Psoas muscle (tissue), 8 donors: Measurements from ENCODE around the gene MYOT. TPM values are rescaled to one million over a fixed set of nuclear protein-coding genes. Genes with fewer than 3 reads are reported as not detected.
A peak's percentile ranks its signal among the peaks of the same experiment; 100 is the strongest.

Experiments
- ATAC-seq, 4 donors: fragments of 200-7000 bp; cut with Tn5 transposase; one replicate each; pipeline ENCODE4 v1.9.1; 2020; ENCODE audit warnings: moderate library complexity in 3 of 4, mild to moderate bottlenecking in 2 of 4
- DNase-seq, 2 donors: peaks; one replicate each; pipeline ENCODE4 v3.0.0-alpha.2; 2020
- H3K27ac ChIP-seq: fragments of 200-600 bp; one replicate; pipeline ENCODE4 v1.8.0; 2022
- H3K27me3 ChIP-seq, 3 donors: fragments of 200-600 bp in 1 of 3; one replicate each; pipeline versions ENCODE4 v1.6.1 to v1.8.0; 2013 to 2022; ENCODE audit warnings: low read length in 2 of 3, mild to moderate bottlenecking in 2 of 3, moderate library complexity in 1 of 3; ENCODE audit not compliant: insufficient read depth in 3 of 3
- H3K36me3 ChIP-seq, 2 donors: fragments of 200-600 bp in 1 of 2; one replicate each; pipeline versions ENCODE4 v1.6.1 to v1.8.0; 2013 to 2022; ENCODE audit warnings: low read depth in 1 of 2, mild to moderate bottlenecking in 1 of 2, moderate library complexity in 1 of 2; ENCODE audit not compliant: insufficient read depth in 1 of 2
- H3K4me1 ChIP-seq: fragments of 200-600 bp; one replicate; pipeline ENCODE4 v1.8.0; 2022
- H3K4me3 ChIP-seq: fragments of 200-600 bp; one replicate; pipeline ENCODE4 v1.8.0; 2022; ENCODE audit warnings: mild to moderate bottlenecking
- H3K9me3 ChIP-seq: fragments of 200-600 bp; one replicate; pipeline ENCODE4 v1.8.0; 2022
- WGBS, 3 donors: extraction: QIAGEN DNeasy Blood & Tissue Kit; methylation state at CpG; one replicate each; pipeline versions ENCODE4 v1.1.6 to v1.1.7; 2013; 5-methylcytosine and 5-hydroxymethylcytosine counted together
- intact Hi-C, 2 donors: fragments of 100-400 bp; cut with DNase I; formaldehyde crosslinking; loops; one replicate each; pipeline versions ENCODE4 v1.11.0 to v1.14.2; 2022
- polyA plus RNA-seq, 3 donors: library from polyadenylated mRNA; stranded (reverse); fragments of 200-250 nt; gene quantifications; one replicate each; pipeline ENCODE4 v1.2.3, GENCODE V29; 2013
- total RNA-seq, 4 donors: library from RNA; stranded (reverse); fragmentation: NEBNext Ultra II Directional in 2 of 4; extraction: Animal tissue kit (Norgen Biotek cat#: 25700) in 2 of 4; gene quantifications; one replicate each; pipeline versions ENCODE4 v1.2.1 to v1.2.4, GENCODE V29; 2021 to 2023
- TF ChIP-seq, protein P1 (sequence below): fragments of 200-600 bp; IDR thresholded peaks from one replicate; pipeline ENCODE4 v1.8.0; 2022; ENCODE audit warnings: antibody characterized with exemption
- donor health status: healthy with polysubstance abuse.
- donor health status: DM: no; HTN: no; CAD: no; lungs with moderate emphysema.
- donor health status: Bipolar disorder and iron deficiency.
- donor health status: healthy.
- donor health status: DM: yes; HTN: yes; CAD: no.
- donor health status: DM: no; HTN: no; CAD: no.
- donor health status: DM: no; HTN: no; CAD: no.
- donor health status: DM: yes; HTN: yes; CAD: no.

MYOT gene
- total and polyA plus RNA-seq, 7 donors = 94.2 to 1,288 (median 775) TPM

DNA sequence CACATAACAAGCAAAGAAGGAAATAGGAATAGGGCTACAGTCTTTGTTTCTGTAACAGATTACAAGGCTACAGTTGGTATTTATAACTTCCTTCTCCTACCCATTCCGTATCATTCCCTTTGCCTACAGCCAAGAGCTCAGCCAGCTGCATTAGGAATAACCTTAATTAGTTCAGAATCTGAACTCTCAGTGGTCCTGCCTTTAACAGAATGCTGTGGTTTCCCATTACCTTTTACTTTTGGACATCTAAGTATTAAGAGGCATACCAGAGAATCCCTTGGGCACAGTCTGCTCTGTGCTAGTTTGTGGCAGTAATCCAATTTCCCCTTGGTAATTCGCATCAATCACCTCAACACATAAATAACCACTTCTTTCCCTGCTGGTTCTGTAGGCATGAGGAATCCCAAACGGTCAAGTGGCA is 65.8 kb downstream of the MYOT start:
- DNase-seq (no peak), ATAC-seq (peak in 1 of 4 donors; percentile 40)
- TF ChIP-seq, protein P1, sequence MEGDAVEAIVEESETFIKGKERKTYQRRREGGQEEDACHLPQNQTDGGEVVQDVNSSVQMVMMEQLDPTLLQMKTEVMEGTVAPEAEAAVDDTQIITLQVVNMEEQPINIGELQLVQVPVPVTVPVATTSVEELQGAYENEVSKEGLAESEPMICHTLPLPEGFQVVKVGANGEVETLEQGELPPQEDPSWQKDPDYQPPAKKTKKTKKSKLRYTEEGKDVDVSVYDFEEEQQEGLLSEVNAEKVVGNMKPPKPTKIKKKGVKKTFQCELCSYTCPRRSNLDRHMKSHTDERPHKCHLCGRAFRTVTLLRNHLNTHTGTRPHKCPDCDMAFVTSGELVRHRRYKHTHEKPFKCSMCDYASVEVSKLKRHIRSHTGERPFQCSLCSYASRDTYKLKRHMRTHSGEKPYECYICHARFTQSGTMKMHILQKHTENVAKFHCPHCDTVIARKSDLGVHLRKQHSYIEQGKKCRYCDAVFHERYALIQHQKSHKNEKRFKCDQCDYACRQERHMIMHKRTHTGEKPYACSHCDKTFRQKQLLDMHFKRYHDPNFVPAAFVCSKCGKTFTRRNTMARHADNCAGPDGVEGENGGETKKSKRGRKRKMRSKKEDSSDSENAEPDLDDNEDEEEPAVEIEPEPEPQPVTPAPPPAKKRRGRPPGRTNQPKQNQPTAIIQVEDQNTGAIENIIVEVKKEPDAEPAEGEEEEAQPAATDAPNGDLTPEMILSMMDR = no peak
- no peaks in the 10 kb centered on the region for H3K27me3 ChIP-seq
- intact Hi-C loops = loop anchor here in 1 of 2 donors (10.0 kb wide), 1 partner anchor 51 kb away; no protein-coding TSS in a partner anchor
- H3K27ac ChIP-seq = no peak overlapping the region
- H3K9me3 ChIP-seq = no peaks in the 10 kb centered on the region
- WGBS, 3 donors = 13 to 15% (median 13%) methylated on average over 3 of the region's 3 CpGs
- H3K4me3 ChIP-seq = no peak overlapping the region
- peaks cover 2 to 23% of the 10 kb centered on the region in 2 donors for H3K36me3 ChIP-seq
- H3K4me1 ChIP-seq = peaks cover 9% of the 10 kb centered on the region

- DNase-seq = no peak
- Histone ChIP-seq H3K27me3 (no peaks in the 10 kb centered on the region), H3K4me3 (no peak overlapping the region), H3K9me3 (no peaks in the 10 kb centered on the region), H3K27ac (no peak overlapping the region), H3K36me3 (peaks cover 10 to 40% of the 10 kb centered on the region in 2 donors), H3K4me1 (peaks cover 9% of the 10 kb centered on the region)
- TF ChIP-seq, protein P1 = no peak
- intact Hi-C loops = loop anchor here in 1 of 2 donors (10.0 kb wide), 1 partner anchor 50 kb away; no protein-coding TSS in a partner anchor
- WGBS, 3 donors = 84 to 97% (median 91%) methylated on average over 1 of the region's 1 CpG
- no peak for ATAC-seq
Measured at GRCh38 chr5:137935190-137935589, 67.5 kb downstream of the MYOT start.

GRCh38 chr5:137935694-137936093 is 68.0 kb downstream of the MYOT start:
- Histone ChIP-seq H3K4me1 (peaks cover 9% of the 10 kb centered on the region), H3K27ac (no peak overlapping the region), H3K36me3 (peaks cover 10 to 45% of the 10 kb centered on the region in 2 donors), H3K9me3 (no peaks in the 10 kb centered on the region), H3K4me3 (no peak overlapping the region), H3K27me3 (no peaks in the 10 kb centered on the region)
- DNase-seq (no peak), ATAC-seq (no peak)
- 59 to 69% (median 68%) methylated on average over 3 of the region's 3 CpGs for WGBS, 3 donors
- intact Hi-C loops = loop anchor here in 1 of 2 donors (10.0 kb wide), 1 partner anchor 49 kb away; no protein-coding TSS in a partner anchor
- TF ChIP-seq, protein P1 = no peak

Other genes starting within 250 kb of the MYOT start
- gene KLHL3, start 131.8 kb upstream of the MYOT start, total RNA-seq = 1 to 10 TPM in 3 of 4 donors, under 1 TPM in 1; 0.86 to 4.3 (median 2.6) TPM
- gene KLHL3, start 131.8 kb upstream of the MYOT start, polyA plus RNA-seq = 1 to 10 TPM in 1 of 3 donors, under 1 TPM in 2; 0.69 to 1.9 (median 0.79) TPM
- 10 to 100 TPM; 11.5 to 19.2 (median 17.6) TPM for gene HNRNPA0, start 113.5 kb upstream of the MYOT start, total RNA-seq
- 10 to 100 TPM; 12.2 to 13.3 (median 13.1) TPM for gene HNRNPA0, start 113.5 kb upstream of the MYOT start, polyA plus RNA-seq
- 1 to 10 TPM in 3 of 4 donors, under 1 TPM in 1; 0.44 to 4.5 (median 1.5) TPM for gene PKD2L2, start 21.6 kb downstream of the MYOT start, total RNA-seq
- gene PKD2L2, start 21.6 kb downstream of the MYOT start, polyA plus RNA-seq = 1 to 10 TPM in 1 of 3 donors, under 1 TPM in 2; 0.05 to 1.1 (median 0.45) TPM
- gene FAM13B, start 165.2 kb downstream of the MYOT start, total RNA-seq = 1 to 10 TPM; 6.5 to 9.2 (median 8.0) TPM
- gene FAM13B, start 165.2 kb downstream of the MYOT start, polyA plus RNA-seq = 1 to 10 TPM; 4.2 to 9.4 (median 5.3) TPM
- not detected for gene WNT8A, start 216.2 kb downstream of the MYOT start, total RNA-seq
- gene WNT8A, start 216.2 kb downstream of the MYOT start, polyA plus RNA-seq = not detected